HEK293T (cell line): ENCODE measurements around the gene PEX5.

Experiments used
- BHLHE40 ChIP-seq: fragments of 450-650 bp; IDR thresholded peaks from 2 replicates; pipeline ENCODE4 v1.6.1; 2016; ENCODE audit warnings: mild to moderate bottlenecking, moderate library complexity, borderline replicate concordance
- ELF4 ChIP-seq: fragments of 450-650 bp; IDR thresholded peaks from 2 replicates; pipeline ENCODE4 v1.6.1; 2017; ENCODE audit warnings: antibody characterized with exemption
- FOXA1 ChIP-seq: fragments of 450-650 bp; IDR thresholded peaks from 2 replicates; pipeline ENCODE4 v1.6.1; 2016; ENCODE audit warnings: mild to moderate bottlenecking
- FOXK2 ChIP-seq: fragments of 450-650 bp; IDR thresholded peaks from 2 replicates; pipeline ENCODE4 v1.6.1; 2016; ENCODE audit warnings: mild to moderate bottlenecking
- FOXM1 ChIP-seq: fragments of 450-650 bp; IDR thresholded peaks from 2 replicates; pipeline ENCODE4 v1.6.1; 2017; ENCODE audit warnings: mild to moderate bottlenecking, borderline replicate concordance
- L3MBTL2 ChIP-seq: fragments of 450-650 bp; conservative IDR thresholded peaks from 2 replicates; pipeline ENCODE4 v1.6.1; 2016; ENCODE audit warnings: mild to moderate bottlenecking
- SP1 ChIP-seq: fragments of 450-650 bp; IDR thresholded peaks from 2 replicates; pipeline ENCODE4 v1.6.1; 2017
- SUZ12 ChIP-seq: fragments of 450-650 bp; IDR thresholded peaks from 2 replicates; pipeline ENCODE4 v1.6.1; 2016; ENCODE audit warnings: mild to moderate bottlenecking
- TARDBP ChIP-seq: fragments of 450-650 bp; IDR thresholded peaks from 2 replicates; pipeline ENCODE4 v1.6.1; 2016
- ZNF384 ChIP-seq: fragments of 450-650 bp; IDR thresholded peaks from 2 replicates; pipeline ENCODE4 v1.6.1; 2016

- TF ChIP-seq FOXM1: no peak
- TF ChIP-seq BHLHE40: no peak
- no peak for TF ChIP-seq SUZ12
- no peak for TF ChIP-seq ZNF384
- TF ChIP-seq SP1: no peak
- no peak for TF ChIP-seq L3MBTL2
- no peak for TF ChIP-seq TARDBP
- TF ChIP-seq ELF4: no peak
- TF ChIP-seq FOXK2: no peak
- TF ChIP-seq FOXA1: no peak
Observed at GRCh38 chr12:7150356-7150755, 39.1 kb upstream of the PEX5 start.
